ENCODE data around the gene CLTRN.

Gene CLTRN

GRCh38 chrX:15646543-15646942 is 18.1 kb downstream of the CLTRN start:
- DNase-seq, result no peak

GRCh38 chrX:15646031-15646430 is 18.6 kb downstream of the CLTRN start:
- DNase-seq, result no peak

- DNase-seq, result no peak
Measured at GRCh38 chrX:15645266-15645665, 19.3 kb downstream of the CLTRN start.

GRCh38 chrX:15644560-15644872 is 20.1 kb downstream of the CLTRN start:
- DNase-seq, result no peak

- DNase-seq, result no peak
Measured at GRCh38 chrX:15643786-15644559, 20.6 kb downstream of the CLTRN start.

GRCh38 chrX:15631637-15632036 is 33.0 kb downstream of the CLTRN start:
- no peak for DNase-seq

- DNase-seq, result no peak
Measured at GRCh38 chrX:15623054-15623453, 41.6 kb downstream of the CLTRN start.

GRCh38 chrX:15619053-15619755 is 45.4 kb downstream of the CLTRN start:
- no peak for DNase-seq

- no peak for DNase-seq
Measured at GRCh38 chrX:15617111-15617510, 47.5 kb downstream of the CLTRN start.

GRCh38 chrX:15616531-15616930 is 48.1 kb downstream of the CLTRN start:
- DNase-seq, result no peak

GRCh38 chrX:15607067-15607466 is 57.5 kb downstream of the CLTRN start:
- DNase-seq, result no peak

- no peak for DNase-seq
Measured at GRCh38 chrX:15606136-15606535, 58.5 kb downstream of the CLTRN start.

GRCh38 chrX:15605226-15605625 is 59.4 kb downstream of the CLTRN start:
- DNase-seq, result no peak

- no peak for DNase-seq
Measured at GRCh38 chrX:15602761-15603160, 61.8 kb downstream of the CLTRN start.

- DNase-seq, result no peak
Measured at GRCh38 chrX:15601932-15602331, 62.7 kb downstream of the CLTRN start.

GRCh38 chrX:15600745-15601144 is 63.9 kb downstream of the CLTRN start, which contains the start of gene ACE2:
ACE2 (minus strand) TSS chrX:15600960; CDS start chrX:15600911, 49 bp downstream.
- DNase-seq, result no peak

- DNase-seq, result no peak
Measured at GRCh38 chrX:15600049-15600448, 64.6 kb downstream of the CLTRN start.

GRCh38 chrX:15599461-15599860 is 65.1 kb downstream of the CLTRN start:
- no peak for DNase-seq

- no peak for DNase-seq
Measured at GRCh38 chrX:15598026-15598425, 66.6 kb downstream of the CLTRN start.

GRCh38 chrX:15594371-15594770 is 70.2 kb downstream of the CLTRN start:
- no peak for DNase-seq

- DNase-seq, result no peak
Measured at GRCh38 chrX:15579778-15580747, 84.5 kb downstream of the CLTRN start.

Data from activated naive CD4-positive, alpha-beta T cell treated with Interleukin-2 at 50 U/mL for 16 hours (primary cell).